GM12874 (cell line): ENCODE results near the gene CIB4.

Experiments
- CTCF ChIP-seq: IDR thresholded peaks from 2 replicates; pipeline ENCODE4 v1.5.1; 2011; ENCODE audit warnings: low read depth, mild to moderate bottlenecking, control low read depth, low read length, moderate library complexity; ENCODE audit not compliant: insufficient read depth

Gene CIB4

GRCh38 chr2:26580751-26581150 is 60.4 kb downstream of the CIB4 start:
- no peak for TF ChIP-seq CTCF

- TF ChIP-seq CTCF: no peak
Observed at GRCh38 chr2:26580151-26580550, 61.0 kb downstream of the CIB4 start.

GRCh38 chr2:26579723-26580040 is 61.5 kb downstream of the CIB4 start:
- TF ChIP-seq CTCF: no peak

- TF ChIP-seq CTCF: no peak
Observed at GRCh38 chr2:26579025-26579722, 62.0 kb downstream of the CIB4 start.

- TF ChIP-seq CTCF: no peak
Observed at GRCh38 chr2:26578581-26578980, 62.6 kb downstream of the CIB4 start.

- TF ChIP-seq CTCF: no peak
Observed at GRCh38 chr2:26578113-26578458, 63.1 kb downstream of the CIB4 start.

GRCh38 chr2:26577442-26578112 is 63.6 kb downstream of the CIB4 start:
- peak; percentile 96 for TF ChIP-seq CTCF
